ENCODE results near the gene GRIP1.
A peak's percentile ranks its signal among the peaks of the same experiment; 100 is the strongest.

GRIP1 gene

GRCh38 chr12:66678338-66679275 is at the start of gene GRIP1:
Gene GRIP1, minus strand, starts transcription at chr12:66679076. Its CDS starts 172 bp downstream, at chr12:66678904.
- DNase-seq (ENCODE audit: low spot score) = no peak

DNA sequence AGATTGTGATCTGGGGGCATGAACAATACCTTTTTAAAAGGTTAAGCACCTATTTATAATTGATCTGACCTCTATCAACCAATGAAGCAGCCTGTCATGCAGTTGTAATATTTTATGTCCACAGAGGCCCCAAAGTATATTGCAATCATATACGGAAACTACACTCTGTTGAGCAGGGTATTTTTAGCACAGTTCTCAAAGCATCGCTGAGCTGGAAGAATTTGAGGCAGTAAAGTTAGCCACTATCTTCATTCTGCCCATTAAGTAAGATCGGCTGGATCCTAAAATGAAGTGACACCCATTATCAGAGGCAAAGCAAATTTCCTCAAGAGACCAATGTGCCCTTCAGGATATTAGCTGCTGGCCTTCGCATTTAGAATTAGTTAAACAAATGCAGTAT is 47.7 kb upstream of the GRIP1 start:
- DNase-seq (ENCODE audit: low spot score) = no peak

GRCh38 chr12:66725031-66725430 is 46.2 kb upstream of the GRIP1 start:
- no peak for DNase-seq (ENCODE audit: low spot score)

DNA sequence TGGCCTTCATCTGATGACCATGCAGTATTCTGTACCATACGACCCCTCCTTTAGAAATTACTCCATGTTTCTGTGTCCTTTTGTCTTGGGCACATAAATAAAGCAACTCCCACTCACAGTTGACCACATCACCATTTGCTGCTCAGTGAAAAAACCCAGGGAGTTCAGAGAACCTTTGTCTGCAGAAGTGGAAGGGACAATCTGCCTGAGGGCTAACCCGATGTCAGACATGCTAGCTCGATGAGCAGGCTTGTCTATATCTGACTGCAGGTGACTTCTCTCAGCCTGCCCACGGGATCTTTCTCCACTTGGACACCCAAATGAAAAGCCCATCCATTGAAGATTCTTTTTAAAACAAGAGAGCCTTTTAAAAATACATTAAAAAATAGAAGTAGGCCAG is 45.7 kb upstream of the GRIP1 start:
- no peak for DNase-seq (ENCODE audit: low spot score)

DNA sequence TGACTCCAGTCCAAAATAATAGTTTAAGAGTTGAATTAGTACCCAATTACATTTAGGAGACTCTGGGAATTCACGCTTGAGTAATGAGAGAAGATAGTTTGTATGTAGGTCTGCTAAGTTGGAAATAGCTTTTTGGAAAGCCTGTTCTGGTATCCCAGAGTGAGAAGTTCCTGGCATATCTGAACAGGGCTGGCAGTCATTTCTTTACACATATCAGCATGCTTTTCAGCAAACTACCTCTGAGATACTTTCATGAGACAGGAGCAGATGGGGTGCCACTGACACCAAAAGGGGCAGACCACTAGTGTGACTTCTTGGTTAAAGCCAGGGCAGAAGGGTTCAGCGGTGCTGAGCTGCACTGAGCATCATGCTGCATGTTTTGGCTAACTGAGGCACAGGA is 45.1 kb upstream of the GRIP1 start:
- no peak for DNase-seq (ENCODE audit: low spot score)

- no peak for DNase-seq (ENCODE audit: low spot score)
Measured at GRCh38 chr12:66719862-66720261, 41.0 kb upstream of the GRIP1 start.

- no peak for DNase-seq (ENCODE audit: low spot score)
Measured at GRCh38 chr12:66717036-66717673, 38.3 kb upstream of the GRIP1 start.

GRCh38 chr12:66716522-66716921 is 37.6 kb upstream of the GRIP1 start:
- no peak for DNase-seq (ENCODE audit: low spot score)

GRCh38 chr12:66714709-66715108 is 35.8 kb upstream of the GRIP1 start:
- DNase-seq (ENCODE audit: low spot score) = no peak

GRCh38 chr12:66713984-66714383 is 35.1 kb upstream of the GRIP1 start:
- no peak for DNase-seq (ENCODE audit: low spot score)

DNA sequence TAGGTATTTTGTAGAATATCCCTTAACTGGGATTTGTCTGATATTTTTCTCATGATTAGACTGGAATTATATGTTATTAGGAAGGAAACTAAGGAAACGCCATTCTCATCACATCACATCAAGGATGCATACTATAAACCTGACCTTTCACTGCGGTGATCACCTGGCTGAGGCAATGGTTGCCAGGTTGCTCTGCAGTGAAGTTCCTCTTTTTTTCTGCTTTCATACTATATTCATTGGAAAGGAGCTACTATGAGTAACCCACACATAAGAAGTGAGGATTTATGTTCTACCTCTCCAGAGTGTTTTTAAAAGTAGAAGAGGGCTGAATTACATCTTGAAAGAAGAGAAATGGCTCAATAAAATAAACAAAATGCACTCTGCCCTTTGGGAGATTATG is 31.0 kb upstream of the GRIP1 start:
- DNase-seq (ENCODE audit: low spot score) = no peak

GRCh38 chr12:66709457-66709773 is 30.5 kb upstream of the GRIP1 start:
- DNase-seq (ENCODE audit: low spot score) = no peak

DNA sequence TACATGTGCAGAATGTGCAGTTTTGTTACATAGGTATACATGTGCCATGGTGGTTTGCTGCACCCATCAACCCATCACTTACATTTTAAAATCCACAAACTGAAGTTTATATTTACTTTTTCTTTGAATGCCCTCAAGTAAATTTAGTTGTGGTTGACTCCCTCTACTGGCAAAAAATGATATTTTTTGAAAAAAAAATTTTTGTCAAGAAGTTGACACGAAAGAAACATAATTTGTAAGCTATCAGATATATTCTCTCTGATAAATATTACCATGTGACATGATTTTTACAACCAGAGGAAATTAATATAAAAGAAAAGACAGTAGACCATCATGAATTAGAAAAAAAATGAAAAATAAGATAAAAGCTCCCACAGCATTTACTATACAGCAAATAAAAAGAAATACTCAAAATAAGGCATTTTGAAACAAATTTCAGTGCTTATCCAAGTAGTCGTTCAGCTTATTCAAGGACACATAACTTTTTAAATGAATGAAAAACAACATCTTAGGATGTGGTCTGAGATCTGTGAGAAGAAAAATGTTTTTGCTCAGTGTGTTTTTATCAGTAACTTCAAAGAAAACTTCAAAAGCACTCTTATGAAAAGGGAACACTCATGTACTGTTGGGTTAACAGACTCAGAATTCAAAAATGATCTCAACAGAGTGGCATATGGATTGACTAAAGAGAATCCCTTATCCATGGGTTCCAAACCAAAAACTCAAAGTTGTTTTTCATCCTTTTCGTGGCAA is 30.0 kb upstream of the GRIP1 start:
- no peak for DNase-seq (ENCODE audit: low spot score)

DNA sequence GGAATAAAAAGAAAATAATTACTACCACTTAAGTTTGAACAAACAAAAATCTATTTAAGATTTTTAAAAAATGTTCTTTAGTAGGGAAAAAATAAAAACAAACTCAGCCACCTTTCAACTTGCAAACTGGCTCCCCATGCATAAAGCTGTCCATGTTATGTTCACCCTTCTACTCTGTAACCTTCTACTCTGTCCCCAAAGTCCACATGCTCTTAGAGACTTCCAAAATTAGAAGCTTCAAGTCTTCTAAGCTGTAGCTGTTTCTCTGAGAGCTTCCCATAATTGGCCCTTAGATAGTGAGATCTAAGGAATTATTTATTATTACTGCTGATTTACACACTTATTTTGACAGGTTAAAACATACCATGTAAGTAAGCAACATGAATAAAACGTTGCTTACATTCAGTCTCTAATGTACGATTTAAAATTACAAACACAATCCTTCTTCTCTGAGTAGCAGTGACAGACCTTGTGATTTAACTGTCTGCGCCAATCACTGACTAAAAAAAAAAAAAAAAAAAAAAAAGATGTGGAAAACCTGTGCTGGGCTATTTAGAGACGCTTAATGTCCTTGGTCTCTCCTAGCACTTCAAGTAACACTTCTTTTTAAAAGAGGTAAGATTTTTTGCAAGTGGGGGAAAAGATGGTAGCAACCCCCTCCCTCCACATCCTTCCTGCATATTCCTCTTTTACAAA is 28.3 kb upstream of the GRIP1 start:
- no peak for DNase-seq (ENCODE audit: low spot score)

GRCh38 chr12:66699738-66700482 is 21.0 kb upstream of the GRIP1 start:
- no peak for DNase-seq (ENCODE audit: low spot score)

DNA sequence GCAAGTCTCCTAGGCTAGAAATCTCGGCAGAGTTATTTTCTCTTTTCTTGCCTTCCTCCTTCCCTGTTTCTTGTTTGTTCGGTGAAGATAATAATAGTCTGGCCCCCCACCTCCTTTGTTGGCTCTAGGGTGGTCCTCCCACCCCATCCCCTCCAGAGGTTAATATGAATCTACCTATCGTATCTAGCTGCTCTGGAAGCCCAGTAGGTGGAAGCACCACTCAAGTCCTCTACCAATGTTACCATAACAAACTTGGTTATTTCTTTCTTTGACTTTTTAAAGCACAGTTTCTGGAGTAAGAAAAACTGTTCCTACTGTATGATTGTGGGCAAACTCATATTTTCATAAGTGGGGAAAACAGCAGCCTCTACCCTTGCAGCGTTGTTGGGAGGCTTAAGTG is 19.7 kb upstream of the GRIP1 start:
- DNase-seq (ENCODE audit: low spot score) = no peak

GRCh38 chr12:66697404-66697803 is 18.5 kb upstream of the GRIP1 start:
- no peak for DNase-seq (ENCODE audit: low spot score)

GRCh38 chr12:66694666-66695613 is 16.1 kb upstream of the GRIP1 start:
- no peak for DNase-seq (ENCODE audit: low spot score)

DNA sequence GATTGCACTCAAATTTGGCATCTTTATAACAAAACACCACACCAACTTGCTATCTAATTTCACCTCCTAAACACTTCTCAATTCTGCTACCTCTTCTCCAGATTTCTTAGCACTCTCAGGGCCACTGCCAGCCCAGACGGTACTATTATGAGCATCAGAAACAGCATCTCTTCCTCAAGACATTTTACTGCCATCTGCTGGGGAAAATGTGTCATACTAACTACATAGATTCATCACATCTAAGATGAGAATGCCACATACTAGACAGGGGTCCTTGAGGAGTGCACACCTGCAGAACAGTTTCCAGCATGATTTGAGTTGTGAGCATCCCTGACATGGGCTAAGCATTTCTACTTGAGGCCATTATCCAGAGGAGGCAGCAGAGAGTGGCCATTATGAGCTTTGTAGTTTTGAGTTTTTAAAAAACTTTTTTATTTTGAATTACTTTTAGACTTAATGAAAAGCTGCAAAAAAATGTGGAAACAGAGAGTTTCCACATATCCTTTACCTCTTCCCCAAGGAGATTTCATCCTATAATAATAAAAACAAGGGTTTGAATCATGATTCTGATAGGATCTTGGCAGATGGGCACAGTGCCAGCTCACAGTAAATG is 15.1 kb upstream of the GRIP1 start:
- peak; percentile 71 for DNase-seq (ENCODE audit: low spot score)

DNA sequence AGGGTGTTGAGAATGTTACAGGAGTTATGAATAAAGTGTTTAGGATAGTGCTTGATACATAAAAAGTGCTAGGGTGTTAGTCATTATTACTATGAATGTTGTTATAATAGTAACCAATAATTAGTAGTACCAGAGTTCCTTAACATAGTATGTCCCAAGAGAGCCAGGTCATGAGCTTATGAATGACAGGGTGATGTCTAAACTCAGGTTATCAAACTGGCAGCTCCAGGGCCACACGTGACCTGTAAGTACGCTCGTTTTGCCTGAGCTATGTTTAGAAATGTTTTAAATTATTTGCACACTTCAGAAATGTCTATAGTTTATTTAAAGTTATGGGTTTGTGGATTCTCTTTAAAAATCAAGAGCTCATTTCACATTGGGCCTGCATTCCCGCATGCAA is 14.1 kb upstream of the GRIP1 start:
- no peak for DNase-seq (ENCODE audit: low spot score)

Measured in globus pallidus (tissue), 1 donor.